ENCODE results near the gene TMEM120B.

DNA sequence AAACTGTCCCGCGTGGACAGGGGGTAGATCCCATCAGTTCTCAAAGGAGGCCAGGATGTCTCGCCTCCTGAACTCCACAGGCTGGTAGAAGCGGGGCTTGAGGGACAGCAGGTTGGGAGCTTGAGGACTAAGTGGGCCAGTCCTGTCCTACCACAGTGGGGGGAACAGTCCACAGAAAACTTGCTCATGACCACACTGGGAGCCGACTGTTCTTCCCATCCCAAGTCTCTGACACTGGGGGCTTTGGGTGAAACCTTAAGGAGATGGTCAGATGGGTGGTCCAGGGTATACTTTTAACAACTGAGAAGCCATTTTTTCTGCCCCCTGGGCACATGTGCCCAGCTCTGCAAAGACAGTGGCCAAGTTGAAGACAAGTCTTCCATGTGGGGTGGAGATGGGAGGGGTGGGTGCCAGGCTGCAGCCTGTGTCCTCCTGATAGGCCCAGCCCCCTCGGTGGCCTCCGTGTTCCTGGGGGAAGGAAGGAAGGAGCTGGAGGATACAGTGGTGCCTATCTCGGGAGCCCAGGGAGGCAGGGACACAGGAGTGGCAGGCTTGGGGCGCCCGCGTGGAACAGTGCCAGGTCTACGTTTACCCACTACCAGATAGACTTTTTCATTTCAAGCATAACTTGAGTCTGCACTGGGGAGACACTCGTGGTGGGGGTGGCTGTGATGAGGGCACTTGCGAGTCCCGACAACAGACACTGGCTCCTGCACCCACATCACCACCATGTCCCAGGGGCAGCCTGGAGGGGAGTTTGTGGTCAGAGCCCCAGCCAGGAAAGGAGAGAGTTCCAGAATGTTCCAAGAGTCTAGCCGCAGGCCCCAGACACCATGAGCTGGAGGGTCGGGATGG lies 66.2 kb downstream of the TMEM120B start:
- TF ChIP-seq, protein P1, sequence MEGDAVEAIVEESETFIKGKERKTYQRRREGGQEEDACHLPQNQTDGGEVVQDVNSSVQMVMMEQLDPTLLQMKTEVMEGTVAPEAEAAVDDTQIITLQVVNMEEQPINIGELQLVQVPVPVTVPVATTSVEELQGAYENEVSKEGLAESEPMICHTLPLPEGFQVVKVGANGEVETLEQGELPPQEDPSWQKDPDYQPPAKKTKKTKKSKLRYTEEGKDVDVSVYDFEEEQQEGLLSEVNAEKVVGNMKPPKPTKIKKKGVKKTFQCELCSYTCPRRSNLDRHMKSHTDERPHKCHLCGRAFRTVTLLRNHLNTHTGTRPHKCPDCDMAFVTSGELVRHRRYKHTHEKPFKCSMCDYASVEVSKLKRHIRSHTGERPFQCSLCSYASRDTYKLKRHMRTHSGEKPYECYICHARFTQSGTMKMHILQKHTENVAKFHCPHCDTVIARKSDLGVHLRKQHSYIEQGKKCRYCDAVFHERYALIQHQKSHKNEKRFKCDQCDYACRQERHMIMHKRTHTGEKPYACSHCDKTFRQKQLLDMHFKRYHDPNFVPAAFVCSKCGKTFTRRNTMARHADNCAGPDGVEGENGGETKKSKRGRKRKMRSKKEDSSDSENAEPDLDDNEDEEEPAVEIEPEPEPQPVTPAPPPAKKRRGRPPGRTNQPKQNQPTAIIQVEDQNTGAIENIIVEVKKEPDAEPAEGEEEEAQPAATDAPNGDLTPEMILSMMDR (conservative IDR thresholded peaks at IDR 0.05; ENCODE audit: low read depth, low read length) = no peak
- no peak for TF ChIP-seq EZH2 (IDR thresholded peaks at IDR 0.05; ENCODE audit: low read length, unreplicated experiment)
